ENCODE data around the gene DEAF1.
"Not testable (repeated sequence)": the region's sequence is repeated elsewhere in the genome, so short reads cannot be mapped to it uniquely, and the experiment has no call there.

DEAF1 gene

GRCh38 chr11:679271-680207, 15.5 kb downstream of the DEAF1 start:
- DNase-seq: no peak

- DNase-seq: no peak
Observed at GRCh38 chr11:678297-678696, 16.7 kb downstream of the DEAF1 start.

GRCh38 chr11:674406-674805, 20.6 kb downstream of the DEAF1 start:
- no peak for DNase-seq

- DNase-seq: no peak
Observed at GRCh38 chr11:673866-674265, 21.2 kb downstream of the DEAF1 start.

- DNase-seq: no peak
Observed at GRCh38 chr11:665704-666281, 29.2 kb downstream of the DEAF1 start.

GRCh38 chr11:665062-665703, 29.8 kb downstream of the DEAF1 start:
- no peak for DNase-seq

- DNase-seq: peak; percentile 63
Observed at GRCh38 chr11:662689-663274, 32.2 kb downstream of the DEAF1 start.

DNA sequence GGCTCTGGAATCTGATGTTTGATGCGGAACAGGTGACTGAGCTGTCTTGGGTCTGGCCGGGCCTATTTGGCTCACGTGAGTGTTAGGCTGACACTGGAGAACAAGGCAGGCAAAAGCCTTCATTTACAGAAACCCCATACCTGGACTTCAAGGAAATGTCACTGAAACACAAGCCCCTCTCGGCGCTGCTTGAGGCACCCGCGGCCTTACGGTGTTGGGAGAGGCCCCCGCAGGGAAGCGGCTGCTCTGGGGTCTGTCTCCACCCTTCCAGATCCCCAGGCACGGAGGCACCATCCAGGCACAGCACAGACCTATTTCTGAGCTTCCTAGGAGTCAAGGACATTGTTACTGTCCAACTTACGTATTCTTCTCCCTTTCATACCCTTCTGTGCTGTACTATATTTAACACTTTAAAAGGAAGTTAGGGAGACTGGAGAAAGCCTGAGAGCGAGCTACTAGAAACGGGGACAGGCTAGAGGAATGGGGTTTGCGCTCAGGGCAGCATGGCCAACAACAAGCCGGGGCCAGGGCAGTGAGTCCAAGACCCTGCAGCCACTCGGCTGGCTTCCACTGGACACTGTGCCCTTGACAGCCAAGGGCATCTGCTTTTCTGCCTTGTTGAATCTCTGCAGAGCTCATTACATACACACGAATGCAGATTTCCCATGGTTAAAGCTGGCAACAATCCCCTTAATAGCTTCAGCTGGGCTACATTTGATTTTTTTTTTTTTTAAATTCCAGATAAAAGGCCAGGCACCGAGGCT, 34.2 kb downstream of the DEAF1 start:
- no peak for DNase-seq

GRCh38 chr11:660281-660680, 34.7 kb downstream of the DEAF1 start:
- no peak for DNase-seq

GRCh38 chr11:659532-660085, 35.4 kb downstream of the DEAF1 start:
- DNase-seq: no peak

GRCh38 chr11:657691-658126, 37.3 kb downstream of the DEAF1 start:
- no peak for DNase-seq

DNA sequence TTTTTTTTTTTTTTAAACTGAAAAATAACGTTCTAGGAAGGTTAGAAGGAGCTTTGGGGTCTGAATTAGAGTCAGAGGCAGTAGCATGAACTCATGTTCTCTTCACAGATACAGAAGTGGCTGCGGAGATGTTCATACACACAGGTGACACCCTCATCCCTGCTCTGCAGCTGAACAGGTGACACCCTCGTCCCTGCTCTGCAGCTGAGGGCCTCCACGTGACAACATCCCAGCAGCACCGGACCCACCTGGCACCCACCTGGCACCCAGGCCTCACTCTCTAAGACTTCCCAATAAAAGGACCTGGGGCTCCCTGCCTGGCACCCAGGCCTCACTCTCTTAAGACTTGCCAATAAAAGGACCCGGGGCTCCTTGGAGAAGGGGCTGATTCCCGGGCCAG, 38.2 kb downstream of the DEAF1 start:
- DNase-seq: no peak

DNA sequence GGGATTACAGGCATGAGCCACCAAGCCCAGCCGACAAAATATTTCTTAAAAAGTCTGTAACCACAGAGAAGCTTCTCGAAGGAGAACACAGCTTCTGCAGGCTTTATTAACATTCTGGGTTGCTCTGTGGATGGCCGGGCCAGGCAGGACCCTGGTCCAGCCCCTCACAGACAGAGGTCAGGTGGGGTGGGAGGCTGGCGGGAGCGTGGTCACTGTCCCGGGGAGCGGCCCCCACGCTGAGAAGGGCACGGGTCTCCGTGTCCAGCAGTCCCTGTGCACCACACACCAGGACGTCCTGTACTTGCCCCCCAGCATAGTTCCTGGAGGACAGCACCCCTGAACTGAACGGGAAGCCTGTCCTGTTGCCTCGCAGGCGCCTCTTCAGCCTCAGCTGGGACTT, 38.6 kb downstream of the DEAF1 start:
- no peak for DNase-seq

DNA sequence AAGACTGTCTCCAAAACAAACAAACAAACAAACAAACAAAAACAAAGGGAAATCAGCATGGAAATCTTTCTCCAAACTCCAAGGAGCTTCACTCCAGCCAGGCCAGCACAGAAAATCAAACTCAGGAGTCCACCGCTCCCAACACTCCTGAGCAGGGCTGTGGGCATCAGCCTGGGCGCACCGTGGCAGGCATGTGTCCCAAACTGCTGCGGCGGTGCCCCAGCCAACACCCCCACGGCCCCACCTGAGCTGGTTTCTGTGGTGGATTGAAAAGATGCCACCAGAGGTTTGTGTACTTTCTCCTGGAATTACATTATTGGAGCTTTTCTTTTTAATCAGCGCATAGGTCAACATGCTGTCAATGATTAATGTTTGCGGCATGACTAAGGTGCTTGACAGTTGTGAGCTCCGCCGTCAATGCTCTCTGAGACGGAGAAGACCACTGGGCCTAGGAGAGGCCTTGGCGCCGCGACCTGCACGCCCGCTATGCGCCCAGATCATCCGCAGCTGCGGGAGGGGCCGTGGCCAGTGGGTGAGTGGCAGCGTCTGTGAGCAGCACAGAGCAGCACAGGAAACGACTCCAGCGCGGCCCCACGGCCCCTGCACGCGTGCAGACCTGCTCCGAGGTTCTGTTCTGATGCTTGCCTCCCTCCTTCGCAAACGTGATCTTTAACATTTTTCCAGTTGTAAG, 39.8 kb downstream of the DEAF1 start:
- DNase-seq: no peak

DNA sequence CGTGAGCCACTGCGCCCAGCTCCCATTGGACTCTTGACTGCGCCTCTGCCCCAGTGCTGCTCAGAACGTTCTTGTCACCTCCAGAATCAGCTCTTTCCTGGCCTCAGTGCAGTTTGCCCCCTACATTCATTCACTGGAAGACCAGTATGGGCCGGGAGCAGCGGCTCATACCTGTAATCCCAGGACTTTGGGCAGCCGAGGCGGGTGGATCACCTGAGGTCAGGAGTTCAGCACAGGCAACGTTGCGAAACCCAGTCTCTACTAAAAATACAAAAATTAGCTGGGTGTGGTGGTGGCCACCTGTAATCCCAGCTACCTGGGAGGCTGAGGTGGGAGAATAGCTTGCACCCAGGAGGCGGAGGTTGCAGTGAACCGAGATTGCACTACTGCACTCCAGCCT, 40.6 kb downstream of the DEAF1 start:
- DNase-seq: not testable (repeated sequence)

GRCh38 chr11:653837-654236, 41.2 kb downstream of the DEAF1 start:
- DNase-seq: no peak

DNA sequence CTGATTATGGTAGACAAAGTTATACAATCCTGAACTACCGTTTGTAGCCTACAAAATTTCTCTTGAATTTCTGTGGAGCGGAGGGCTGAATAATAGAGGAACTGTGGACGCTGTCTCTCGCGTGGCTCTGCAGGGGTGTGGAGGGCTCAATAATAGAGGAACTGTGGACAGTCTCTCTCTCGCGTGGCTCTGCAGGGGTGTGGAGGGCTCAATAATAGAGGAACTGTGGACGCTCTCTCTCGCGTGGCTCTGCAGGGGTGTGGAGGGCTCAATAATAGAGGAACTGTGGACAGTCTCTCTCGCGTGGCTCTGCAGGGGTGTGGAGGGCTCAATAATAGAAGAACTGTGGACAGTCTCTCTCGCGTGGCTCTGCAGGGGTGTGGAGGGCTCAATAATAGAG, 41.9 kb downstream of the DEAF1 start:
- not testable (repeated sequence) for DNase-seq

DNA sequence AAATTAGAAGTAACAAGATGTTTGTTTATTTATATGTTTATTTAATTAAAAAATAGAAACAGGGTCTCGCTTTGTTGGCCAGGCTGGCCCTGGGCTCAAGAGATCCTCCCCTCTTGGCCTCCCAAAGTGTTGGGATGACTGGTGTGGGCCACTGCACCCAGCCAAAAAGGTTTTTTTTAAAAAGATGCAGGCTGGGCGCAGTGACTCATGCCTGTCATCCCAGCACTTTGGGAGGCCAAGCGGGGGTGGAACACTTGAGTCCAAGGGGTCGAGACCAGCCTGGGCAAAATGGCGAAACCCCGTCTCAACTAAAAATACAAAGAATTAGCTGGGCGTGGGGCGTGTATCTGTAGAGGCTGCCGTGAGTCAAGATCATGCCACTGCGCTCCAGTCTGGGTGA, 44.5 kb downstream of the DEAF1 start:
- no peak for DNase-seq

DNA sequence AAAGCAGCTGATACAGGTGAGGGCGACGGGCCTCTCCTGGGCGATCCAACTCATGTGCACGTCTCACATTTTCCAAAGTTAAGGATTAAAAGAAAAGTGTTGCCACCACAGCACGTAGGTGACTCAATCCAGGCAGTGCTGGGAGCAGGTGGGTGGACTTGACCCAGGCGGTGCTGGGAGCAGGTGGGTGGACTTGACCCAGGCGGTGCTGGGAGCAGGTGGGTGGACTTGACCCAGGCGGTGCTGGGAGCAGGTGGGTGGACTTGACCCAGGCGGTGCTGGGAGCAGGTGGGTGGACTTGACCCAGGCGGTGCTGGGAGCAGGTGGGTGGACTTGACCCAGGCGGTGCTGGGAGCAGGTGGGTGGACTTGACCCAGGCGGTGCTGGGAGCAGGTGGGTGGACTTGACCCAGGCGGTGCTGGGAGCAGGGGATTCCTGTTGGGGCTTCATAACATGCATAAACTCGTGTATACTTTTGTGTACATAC, 47.3 kb downstream of the DEAF1 start:
- not testable (repeated sequence) for DNase-seq

DNA sequence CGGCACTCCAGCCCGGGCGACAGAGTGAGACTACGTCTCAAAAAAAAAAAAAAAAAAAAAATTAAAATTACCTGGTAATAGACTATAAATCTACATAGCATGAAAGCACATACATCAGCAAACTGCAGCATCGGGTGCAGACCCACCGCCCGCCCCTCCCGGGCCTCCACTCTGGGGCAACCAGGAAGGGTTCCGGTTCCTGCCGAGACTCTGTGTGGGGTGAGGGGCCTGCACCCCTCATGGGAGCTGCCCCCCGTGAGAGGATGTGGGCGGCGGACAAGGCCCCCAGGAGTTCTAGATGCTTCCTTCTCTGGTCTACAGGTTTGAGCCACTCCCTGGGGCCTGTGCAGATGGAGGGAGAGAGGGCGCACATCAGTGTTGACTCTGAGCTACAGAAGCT, 48.8 kb downstream of the DEAF1 start:
- no peak for DNase-seq

GRCh38 chr11:645536-645935, 49.5 kb downstream of the DEAF1 start:
- no peak for DNase-seq

Data from retina (tissue), 1 donor.